Measurements from ENCODE around the gene OS9. TPM values are rescaled to one million over a fixed set of nuclear protein-coding genes. Genes with fewer than 3 reads are reported as not detected.

The OS9 gene
- total RNA-seq, 1 experiment from 2014 or later = 186 TPM

- BruUV-seq (replicated peaks) = TSS peak; percentile 94
- intact Hi-C loops (cut with micrococcal nuclease; ENCODE audit: unreplicated experiment) (no loop called here), in situ Hi-C loops (cut with HindIII; ENCODE audit: low pct_unique_long_range_greater_than_20kb, low sequenced_read_pairs) (no loop called here)
- ChIA-PET POLR2A (interaction anchor here (0.5 kb wide), 1 partner anchor 1923 kb away, joined by 12 read pairs; no protein-coding TSS in a partner anchor), CTCF (no interaction called here)
- Histone ChIP-seq H3K4me1 (ENCODE audit: control insufficient read depth, insufficient read depth, low read length) (peaks cover 14% of the 10 kb centered on the region), H3K36me3 (ENCODE audit: control insufficient read depth, insufficient read depth, low read length) (peaks cover 18% of the 10 kb centered on the region), H3K4me3 (ENCODE audit: low read depth in 2 of 2, low read length in 2 of 2) (peak within 1 kb of the TSS; percentile 85 to 98), H3K9me3 (ENCODE audit: control insufficient read depth, insufficient read depth, low read depth, low read length) (no peaks in the 10 kb centered on the region), H3K27ac (ENCODE audit: low read length) (peak within 1 kb of the TSS; percentile 98), H3K27me3 (ENCODE audit: control insufficient read depth, insufficient read depth, low read length) (peaks cover 9% of the 10 kb centered on the region)
- peak; percentile 97 for DNase-seq (ENCODE audit: low read depth, low spot score)
- TF ChIP-seq REST (IDR thresholded peaks at IDR 0.05; ENCODE audit: insufficient read depth in 1 of 2, low read depth in 2 of 2, low read length in 1 of 2) = 0 out of 4 replicates have a peak, but pooled peaks of 1 of the 2 experiments have one; percentile 23
- TF ChIP-seq SIN3A (IDR thresholded peaks at IDR 0.05; ENCODE audit: borderline replicate concordance, insufficient read depth, low read depth, low read length) = peak; percentile 83; the same call in 1 of the 2 replicates
- peak; percentile 85 for TF ChIP-seq POLR2AphosphoS5 (IDR thresholded peaks at IDR 0.05; ENCODE audit: low read depth, low read length)
- no peak for TF ChIP-seq CTCF (IDR thresholded peaks at IDR 0.05)
- peak; percentile 87 for ATAC-seq
Measured at GRCh38 chr12:57751788-57752667, 58.1 kb downstream of the OS9 start, which contains the start of gene CDK4. TSS of gene CDK4 (minus strand) at chr12:57752310. CDS start at chr12:57751717, 593 bp downstream.

GRCh38 chr12:57752668-57753000 is 58.7 kb downstream of the OS9 start:
- DNase-seq (ENCODE audit: low read depth, low spot score) (no peak), ATAC-seq (no peak)
- H3K9me3 ChIP-seq (ENCODE audit: control insufficient read depth, insufficient read depth, low read depth, low read length) = no peaks in the 10 kb centered on the region
- peak overlapping the region; percentile 74 for H3K27ac ChIP-seq (ENCODE audit: low read length)
- POLR2A ChIA-PET = interaction anchor here (0.5 kb wide), 1 partner anchor 1924 kb away, joined by 12 read pairs; no protein-coding TSS in a partner anchor
- intact Hi-C loops (cut with micrococcal nuclease; ENCODE audit: unreplicated experiment) (no loop called here), in situ Hi-C loops (cut with HindIII; ENCODE audit: low pct_unique_long_range_greater_than_20kb, low sequenced_read_pairs) (no loop called here)
- H3K4me1 ChIP-seq (ENCODE audit: control insufficient read depth, insufficient read depth, low read length) = peaks cover 14% of the 10 kb centered on the region
- H3K27me3 ChIP-seq (ENCODE audit: control insufficient read depth, insufficient read depth, low read length) = peaks cover 9% of the 10 kb centered on the region
- CTCF ChIA-PET = no interaction called here
- peaks cover 18% of the 10 kb centered on the region for H3K36me3 ChIP-seq (ENCODE audit: control insufficient read depth, insufficient read depth, low read length)
- no TSS peak for BruUV-seq (replicated peaks)
- TF ChIP-seq TCF7L2 (IDR thresholded peaks at IDR 0.05; ENCODE audit: low read depth, low read length) (no peak), REST (IDR thresholded peaks at IDR 0.05; ENCODE audit: insufficient read depth in 1 of 2, low read depth in 2 of 2, low read length in 1 of 2) (no peak), CTCF (IDR thresholded peaks at IDR 0.05) (no peak), POLR2AphosphoS5 (IDR thresholded peaks at IDR 0.05; ENCODE audit: low read depth, low read length) (no peak), SIN3A (IDR thresholded peaks at IDR 0.05; ENCODE audit: borderline replicate concordance, insufficient read depth, low read depth, low read length) (no peak)
- peak overlapping the region; percentile 85 to 98 for H3K4me3 ChIP-seq (ENCODE audit: low read depth in 2 of 2, low read length in 2 of 2)
